Measurements from ENCODE around the gene MORC4. TPM values are rescaled to one million over a fixed set of nuclear protein-coding genes. Genes with fewer than 3 reads are reported as not detected.

MORC4 gene
- total RNA-seq (12.1 TPM), polyA plus RNA-seq (1 to 10 TPM; 6.7 to 7.8 (median 7.5) TPM)

- H3K9me3 Mint-ChIP-seq, result no peaks in the 10 kb centered on the region
- no peaks in the 10 kb centered on the region for H3K36me3 Mint-ChIP-seq
These were observed at the start of gene MORC4 for GRCh38 chrX:107000013-107000515. Gene MORC4 (minus strand): TSS chrX:107000212. CDS start chrX:106999969, 243 bp downstream.

DNA sequence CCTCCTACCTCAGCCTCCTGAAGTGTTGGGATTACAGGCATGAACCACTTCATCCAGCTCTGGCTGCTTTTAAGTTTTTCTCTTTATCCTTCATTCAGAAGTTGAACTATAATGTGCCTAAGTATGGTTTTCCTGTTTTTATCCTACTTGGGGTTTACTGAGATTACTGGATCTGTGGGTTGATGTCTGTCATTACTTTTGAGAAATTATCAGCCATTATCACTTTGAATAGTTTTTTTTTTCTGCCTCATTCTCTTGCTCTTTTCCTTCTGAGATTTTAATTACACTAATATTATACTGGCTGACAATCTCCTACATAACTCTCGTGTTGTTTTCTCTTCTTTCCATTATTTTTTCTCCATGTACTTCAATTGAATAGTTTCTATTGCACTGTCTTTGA is 47.6 kb upstream of the MORC4 start:
- Mint-ChIP-seq H3K27ac (no peak overlapping the region), H3K27me3 (no peaks in the 10 kb centered on the region), H3K36me3 (no peaks in the 10 kb centered on the region), H3K4me1 (no peaks in the 10 kb centered on the region), H3K9me3 (peaks cover 0 to 1% (median 0%) of the 10 kb centered on the region in 7 donors), H3K4me3 (no peak overlapping the region)
- DNase-seq (no peak), ATAC-seq (ENCODE audit: low read depth in 2 of 2) (no peak)
- H3K27me3 ChIP-seq (ENCODE audit: control insufficient read depth, insufficient read depth, low read length), result no peaks in the 10 kb centered on the region
- no peaks in the 10 kb centered on the region for H3K36me3 ChIP-seq (ENCODE audit: control insufficient read depth, insufficient read depth, low read length)
- H3K4me1 ChIP-seq (ENCODE audit: control insufficient read depth, insufficient read depth, low read length, poor library complexity, severe bottlenecking), result no peaks in the 10 kb centered on the region
- no peak overlapping the region for H3K4me3 ChIP-seq (ENCODE audit: low read depth, low read length)
- no peak overlapping the region for H3K27ac ChIP-seq (ENCODE audit: insufficient read depth, low read length, poor library complexity, severe bottlenecking)
- peaks cover 0 to 2% of the 10 kb centered on the region in 2 experiments for H3K9me3 ChIP-seq (ENCODE audit: control insufficient read depth in 2 of 2, low read length in 2 of 2)

More at GRCh38 chrX:107000013-107000515, at the start of gene MORC4:
- DNase-seq (peak; percentile 34 to 60 (median 42)), ATAC-seq (ENCODE audit: low read depth in 2 of 2) (peak; percentile 76 to 78)
- no peaks in the 10 kb centered on the region for H3K36me3 ChIP-seq (ENCODE audit: control insufficient read depth, insufficient read depth, low read length)
- Mint-ChIP-seq H3K4me3 (peak within 1 kb of the TSS; percentile 85 to 94 (median 90)), H3K27ac (peak within 1 kb of the TSS in 2 of 3 donors; percentile 63 to 89), H3K27me3 (no peaks in the 10 kb centered on the region), H3K4me1 (peaks cover 6 to 13% (median 10%) of the 10 kb centered on the region in 4 donors)
- H3K4me3 ChIP-seq (ENCODE audit: low read depth, low read length), result peak within 1 kb of the TSS; percentile 66
- H3K4me1 ChIP-seq (ENCODE audit: control insufficient read depth, insufficient read depth, low read length, poor library complexity, severe bottlenecking), result peaks cover 5% of the 10 kb centered on the region
- no peaks in the 10 kb centered on the region for H3K27me3 ChIP-seq (ENCODE audit: control insufficient read depth, insufficient read depth, low read length)
- no peak within 1 kb of the TSS for H3K27ac ChIP-seq (ENCODE audit: insufficient read depth, low read length, poor library complexity, severe bottlenecking)
- no peaks in the 10 kb centered on the region for H3K9me3 ChIP-seq (ENCODE audit: control insufficient read depth in 2 of 2, low read length in 2 of 2)

DNA sequence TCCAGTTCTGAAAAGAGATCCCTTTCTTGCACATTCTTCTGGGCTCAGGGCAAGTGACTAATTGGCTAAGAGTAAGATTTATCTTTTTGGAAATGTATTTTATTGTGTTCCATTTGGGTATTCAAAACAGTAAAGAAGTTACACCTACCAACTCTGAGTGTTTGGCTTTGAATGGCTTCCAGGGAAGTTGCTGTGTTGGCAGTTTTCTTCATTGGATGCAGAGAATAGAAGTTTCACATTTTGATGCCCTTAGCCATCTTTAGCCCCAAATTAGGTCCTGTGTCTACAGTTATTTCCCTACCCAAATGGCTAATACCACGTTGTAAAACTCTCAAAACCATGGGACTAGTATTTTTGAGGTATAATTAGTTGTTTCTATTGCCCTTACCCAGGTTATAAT is 29.7 kb upstream of the MORC4 start:
- Histone ChIP-seq H3K27ac (ENCODE audit: insufficient read depth, low read length, poor library complexity, severe bottlenecking) (no peak overlapping the region), H3K9me3 (ENCODE audit: control insufficient read depth in 2 of 2, low read length in 2 of 2) (no peaks in the 10 kb centered on the region), H3K4me1 (ENCODE audit: control insufficient read depth, insufficient read depth, low read length, poor library complexity, severe bottlenecking) (no peaks in the 10 kb centered on the region), H3K27me3 (ENCODE audit: control insufficient read depth, insufficient read depth, low read length) (no peaks in the 10 kb centered on the region), H3K4me3 (ENCODE audit: low read depth, low read length) (no peak overlapping the region), H3K36me3 (ENCODE audit: control insufficient read depth, insufficient read depth, low read length) (no peaks in the 10 kb centered on the region)
- ATAC-seq (ENCODE audit: low read depth in 2 of 2), result no peak
- no peaks in the 10 kb centered on the region for H3K4me1 Mint-ChIP-seq
- H3K27me3 Mint-ChIP-seq, result peaks cover 4% of the 10 kb centered on the region
- no peaks in the 10 kb centered on the region for H3K36me3 Mint-ChIP-seq
- H3K9me3 Mint-ChIP-seq, result peaks cover 0 to 2% (median 0%) of the 10 kb centered on the region in 7 donors
- DNase-seq, result no peak
- H3K4me3 Mint-ChIP-seq, result no peak overlapping the region
- H3K27ac Mint-ChIP-seq, result no peak overlapping the region

DNA sequence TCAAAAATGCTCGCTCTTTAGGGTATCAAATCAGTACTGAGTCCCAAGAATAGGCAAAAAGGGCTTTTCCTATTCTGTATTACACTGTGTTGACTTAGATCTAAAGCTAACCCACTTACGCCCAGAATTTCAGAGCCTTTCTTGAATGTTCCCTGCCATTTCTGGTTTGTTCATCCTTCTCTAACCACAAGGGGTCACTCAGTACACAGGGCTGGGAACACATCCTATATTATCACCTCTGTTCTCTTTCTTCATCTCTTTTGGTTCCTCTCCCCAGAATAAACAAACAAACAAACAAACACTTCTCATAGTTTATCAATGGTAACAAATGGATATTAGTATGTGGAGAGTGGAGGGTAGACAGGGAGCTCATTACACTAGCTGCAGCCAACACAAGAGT is 25.5 kb upstream of the MORC4 start:
- H3K27me3 ChIP-seq (ENCODE audit: control insufficient read depth, insufficient read depth, low read length), result no peaks in the 10 kb centered on the region
- Mint-ChIP-seq H3K27ac (no peak overlapping the region), H3K4me3 (no peak overlapping the region), H3K36me3 (no peaks in the 10 kb centered on the region), H3K4me1 (no peaks in the 10 kb centered on the region), H3K9me3 (no peaks in the 10 kb centered on the region), H3K27me3 (peaks cover 9% of the 10 kb centered on the region)
- DNase-seq (peak in 2 of 3 donors; percentile 9 to 29), ATAC-seq (ENCODE audit: low read depth in 2 of 2) (no peak)
- H3K9me3 ChIP-seq (ENCODE audit: control insufficient read depth in 2 of 2, low read length in 2 of 2), result no peaks in the 10 kb centered on the region
- H3K36me3 ChIP-seq (ENCODE audit: control insufficient read depth, insufficient read depth, low read length), result no peaks in the 10 kb centered on the region
- no peak overlapping the region for H3K4me3 ChIP-seq (ENCODE audit: low read depth, low read length)
- no peak overlapping the region for H3K27ac ChIP-seq (ENCODE audit: insufficient read depth, low read length, poor library complexity, severe bottlenecking)
- no peaks in the 10 kb centered on the region for H3K4me1 ChIP-seq (ENCODE audit: control insufficient read depth, insufficient read depth, low read length, poor library complexity, severe bottlenecking)

- DNase-seq, result no peak
- Mint-ChIP-seq H3K27me3 (no peaks in the 10 kb centered on the region), H3K9me3 (peaks cover 0 to 1% (median 0%) of the 10 kb centered on the region in 7 donors), H3K36me3 (no peaks in the 10 kb centered on the region), H3K4me1 (no peaks in the 10 kb centered on the region), H3K4me3 (no peak overlapping the region), H3K27ac (no peak overlapping the region)
- Histone ChIP-seq H3K4me1 (ENCODE audit: control insufficient read depth, insufficient read depth, low read length, poor library complexity, severe bottlenecking) (no peaks in the 10 kb centered on the region), H3K27me3 (ENCODE audit: control insufficient read depth, insufficient read depth, low read length) (no peaks in the 10 kb centered on the region), H3K27ac (ENCODE audit: insufficient read depth, low read length, poor library complexity, severe bottlenecking) (no peak overlapping the region), H3K36me3 (ENCODE audit: control insufficient read depth, insufficient read depth, low read length) (no peaks in the 10 kb centered on the region), H3K9me3 (ENCODE audit: control insufficient read depth in 2 of 2, low read length in 2 of 2) (no peaks in the 10 kb centered on the region), H3K4me3 (ENCODE audit: low read depth, low read length) (no peak overlapping the region)
- ATAC-seq (ENCODE audit: low read depth in 2 of 2), result no peak
These were observed 14.9 kb upstream of the MORC4 start for GRCh38 chrX:107014936-107015335.

- H3K36me3 Mint-ChIP-seq, result no peaks in the 10 kb centered on the region
- Histone ChIP-seq H3K36me3 (ENCODE audit: control insufficient read depth, insufficient read depth, low read length) (no peaks in the 10 kb centered on the region), H3K27ac (ENCODE audit: insufficient read depth, low read length, poor library complexity, severe bottlenecking) (no peak overlapping the region), H3K9me3 (ENCODE audit: control insufficient read depth in 2 of 2, low read length in 2 of 2) (no peaks in the 10 kb centered on the region), H3K27me3 (ENCODE audit: control insufficient read depth, insufficient read depth, low read length) (no peaks in the 10 kb centered on the region), H3K4me1 (ENCODE audit: control insufficient read depth, insufficient read depth, low read length, poor library complexity, severe bottlenecking) (no peaks in the 10 kb centered on the region), H3K4me3 (ENCODE audit: low read depth, low read length) (no peak overlapping the region)
- no peaks in the 10 kb centered on the region for H3K27me3 Mint-ChIP-seq
- H3K9me3 Mint-ChIP-seq, result no peaks in the 10 kb centered on the region
- ATAC-seq (ENCODE audit: low read depth in 2 of 2) (no peak), DNase-seq (no peak)
- no peaks in the 10 kb centered on the region for H3K4me1 Mint-ChIP-seq
- H3K27ac Mint-ChIP-seq, result no peak overlapping the region
- no peak overlapping the region for H3K4me3 Mint-ChIP-seq
These were observed 8.0 kb upstream of the MORC4 start for GRCh38 chrX:107008034-107008433.

GRCh38 chrX:106999002-106999975 is 723 bp downstream of the MORC4 start:
- Mint-ChIP-seq H3K36me3 (no peaks in the 10 kb centered on the region), H3K27me3 (no peaks in the 10 kb centered on the region), H3K4me1 (peaks cover 6 to 13% (median 10%) of the 10 kb centered on the region in 4 donors), H3K4me3 (peak overlapping the region; percentile 85 to 94 (median 90)), H3K27ac (peak overlapping the region in 2 of 3 donors; percentile 63 to 89), H3K9me3 (no peaks in the 10 kb centered on the region)
- Histone ChIP-seq H3K27ac (ENCODE audit: insufficient read depth, low read length, poor library complexity, severe bottlenecking) (no peak overlapping the region), H3K4me3 (ENCODE audit: low read depth, low read length) (peak overlapping the region; percentile 66), H3K9me3 (ENCODE audit: control insufficient read depth in 2 of 2, low read length in 2 of 2) (no peaks in the 10 kb centered on the region), H3K27me3 (ENCODE audit: control insufficient read depth, insufficient read depth, low read length) (no peaks in the 10 kb centered on the region), H3K36me3 (ENCODE audit: control insufficient read depth, insufficient read depth, low read length) (no peaks in the 10 kb centered on the region), H3K4me1 (ENCODE audit: control insufficient read depth, insufficient read depth, low read length, poor library complexity, severe bottlenecking) (peaks cover 5% of the 10 kb centered on the region)
- ATAC-seq (ENCODE audit: low read depth in 2 of 2), result peak; percentile 59 to 62
- peak; percentile 5 to 57 (median 53) for DNase-seq
